B cell (primary cell): Measurements from ENCODE around the gene EHD3. TPM values are rescaled to one million over a fixed set of nuclear protein-coding genes. Genes with fewer than 3 reads are reported as not detected.

Experiments used
- ATAC-seq: fragments of 200-7000 bp; cut with Tn5 transposase; one replicate; pipeline ENCODE4 v1.10.0; 2021; ENCODE audit warnings: low read depth, mild to moderate bottlenecking, moderate number of reproducible peaks, moderate library complexity
- CTCF ChIA-PET: fragments of 350-600 bp; sonication (Branson Sonifier 250); formaldehyde crosslinking; loops from one replicate; lab custom pipeline; 2021; ENCODE audit warnings: antibody characterized with exemption, inconsistent platforms; lab: Charles Lee
- POLR2A ChIA-PET: fragments of 350-600 bp; sonication (Branson Sonifier 250); formaldehyde crosslinking; loops from one replicate; lab custom pipeline; 2021; ENCODE audit warnings: antibody characterized with exemption; lab: Charles Lee
- DNase-seq: peaks from one replicate; pipeline ENCODE4 v3.0.0; 2013
- H2AFZ ChIP-seq: 2 replicates; pipeline ENCODE4 v1.6.1; 2012; ENCODE audit warnings: mild to moderate bottlenecking, low read depth, low read length; ENCODE audit not compliant: insufficient read depth, poor library complexity, severe bottlenecking
- H3K27ac ChIP-seq, 2 donors: 1 replicate in 1 of 2; 2 replicates in 1 of 2; pipeline ENCODE4 v1.5.1; 2012 to 2013; ENCODE audit warnings: low read length in 2 of 2, mild to moderate bottlenecking in 2 of 2, moderate library complexity in 1 of 2
- H3K27me3 ChIP-seq, 4 experiments: fragments of 200-600 bp in 1 of 4; sonication (generic) in 1 of 4; replicated peaks in 1 of 4; 1 replicate in 2 of 4; 2 replicates in 2 of 4; pipeline versions ENCODE4 v1.6.1 to v1.7.0; 2013 to 2016; ENCODE audit warnings: low read length in 3 of 4, mild to moderate bottlenecking in 2 of 4, mixed read lengths in 1 of 4, moderate library complexity in 1 of 4; ENCODE audit not compliant: insufficient read depth in 4 of 4, control insufficient read depth in 3 of 4; ENCODE audit errors: control extremely low read depth in 1 of 4
- H3K36me3 ChIP-seq, 2 experiments: replicated peaks in 1 of 2; 1 replicate in 1 of 2; 2 replicates in 1 of 2; pipeline versions ENCODE4 v1.6.1 to v1.7.1; 2013; ENCODE audit warnings: low read length in 1 of 2; ENCODE audit not compliant: insufficient read depth in 2 of 2, control insufficient read depth in 1 of 2; ENCODE audit errors: control extremely low read depth in 1 of 2, extremely low read depth in 1 of 2
- H3K4me1 ChIP-seq, 2 donors: fragments of 200-600 bp in 1 of 2; sonication (generic) in 1 of 2; 1 replicate in 1 of 2; 2 replicates in 1 of 2; pipeline versions ENCODE4 v1.5.1 to v1.6.1; 2013 to 2017; ENCODE audit warnings: low read length in 2 of 2; ENCODE audit not compliant: control insufficient read depth in 2 of 2, insufficient read depth in 2 of 2
- H3K4me2 ChIP-seq: replicated peaks from 2 replicates; pipeline ENCODE3; 2012; ENCODE audit warnings: mild to moderate bottlenecking, low read depth, low read length; ENCODE audit not compliant: poor library complexity, severe bottlenecking
- H3K4me3 ChIP-seq, 5 experiments: fragments of 200-600 bp in 1 of 5; sonication (generic) in 1 of 5; 1 replicate in 3 of 5; 2 replicates in 2 of 5; pipeline versions ENCODE4 v1.5.1 to v1.7.0; 2011 to 2016; ENCODE audit warnings: low read length in 4 of 5, mild to moderate bottlenecking in 4 of 5, low read depth in 2 of 5, control low read depth in 1 of 5, moderate library complexity in 1 of 5; ENCODE audit not compliant: insufficient read depth in 1 of 5; ENCODE audit errors: control extremely low read depth in 1 of 5, extremely low read depth in 1 of 5
- H3K79me2 ChIP-seq: fragments of 200-600 bp; sonication (generic); one replicate; pipeline ENCODE4 v1.6.0; 2016; ENCODE audit warnings: low read length; ENCODE audit not compliant: control insufficient read depth, insufficient read depth
- H3K9ac ChIP-seq: fragments of 200-600 bp; sonication (generic); 2 replicates; pipeline ENCODE4 v1.6.1; 2017; ENCODE audit warnings: mild to moderate bottlenecking, low read length, moderate library complexity
- H3K9me3 ChIP-seq, 3 donors: one replicate each; pipeline versions ENCODE4 v1.6.1 to v1.7.1; 2013; ENCODE audit warnings: low read length in 2 of 3; ENCODE audit not compliant: control insufficient read depth in 2 of 3, insufficient read depth in 1 of 3; ENCODE audit errors: control extremely low read depth in 1 of 3
- H4K20me1 ChIP-seq: 2 replicates; pipeline ENCODE4 v1.6.0; 2012; ENCODE audit warnings: mild to moderate bottlenecking, low read length; ENCODE audit not compliant: insufficient read depth, control insufficient read depth, poor library complexity, severe bottlenecking
- H3K27ac Mint-ChIP-seq: one replicate; pipeline ENCODE4 v1.8.0; 2021; ENCODE audit warnings: mixed read lengths
- H3K27me3 Mint-ChIP-seq: one replicate; pipeline ENCODE4 v1.8.0; 2021; ENCODE audit warnings: mixed read lengths
- H3K4me1 Mint-ChIP-seq: one replicate; pipeline ENCODE4 v1.8.0; 2021; ENCODE audit warnings: mixed read lengths
- H3K4me3 Mint-ChIP-seq: one replicate; pipeline ENCODE4 v1.8.0; 2021; ENCODE audit warnings: mixed read lengths
- H3K9me3 Mint-ChIP-seq: one replicate; pipeline ENCODE4 v1.8.0; 2022; ENCODE audit warnings: mixed read lengths; ENCODE audit not compliant: insufficient read depth
- CTCF ChIP-seq: fragments of 200-600 bp; IDR thresholded peaks from one replicate; pipeline ENCODE4 v1.8.0; 2022; ENCODE audit warnings: antibody characterized with exemption, mild to moderate bottlenecking
- EZH2 ChIP-seq: IDR thresholded peaks from 2 replicates; pipeline ENCODE4 v1.6.1; 2012; ENCODE audit warnings: borderline replicate concordance, low read depth, mild to moderate bottlenecking, moderate library complexity, low read length; ENCODE audit not compliant: insufficient read depth, poor library complexity, severe bottlenecking
- WGBS: methylation state at CpG from one replicate; pipeline ENCODE4 v1.1.5; 2013; ENCODE audit warnings: missing lambda C conversion rate; ENCODE audit not compliant: insufficient coverage; 5-methylcytosine and 5-hydroxymethylcytosine counted together
- intact Hi-C: fragments of 100-400 bp; cut with micrococcal nuclease; formaldehyde crosslinking; loops from one replicate; pipeline ENCODE4 v1.10.0; 2022
- polyA plus RNA-seq: library from polyadenylated mRNA; depleted of rRNA; stranded (reverse); fragments of >200 nt; gene quantifications from 2 replicates; pipeline ENCODE4 v1.2.3, GENCODE V29; 2012
- total RNA-seq, 2 donors: library from RNA; stranded (reverse); fragments of 120-200 nt in 1 of 2; gene quantifications; 1 replicate in 1 of 2; 2 replicates in 1 of 2; pipeline versions ENCODE4 v1.2.3 to v1.2.4, GENCODE V29; 2013 to 2022

The EHD3 gene
- total and polyA plus RNA-seq, 2 donors (not counting 1 experiment from before 2014, with no cell fraction given): 19.0 to 60.5 TPM

DNA sequence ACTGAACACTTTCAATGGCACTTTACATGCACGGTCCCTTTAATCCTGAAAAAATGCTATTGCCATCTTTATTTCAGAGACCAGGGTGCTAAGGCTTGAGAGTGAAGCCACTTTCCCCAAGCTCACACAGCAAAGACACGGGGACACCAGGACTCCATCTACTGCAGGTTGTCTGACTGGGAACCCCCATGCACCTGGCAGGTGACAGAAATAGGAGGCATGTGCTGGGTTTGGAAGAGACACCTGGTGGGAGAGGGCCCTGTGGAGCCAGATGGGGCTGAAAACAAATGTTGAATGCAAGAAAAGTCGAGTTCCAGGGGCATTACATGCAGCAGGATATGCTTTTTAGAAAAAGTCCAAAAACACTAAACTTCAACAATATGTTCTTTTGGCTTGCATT lies 5.2 kb upstream of the EHD3 start:
- no peak overlapping the region for H3K27ac Mint-ChIP-seq
- 100% methylated on average over 1 of the region's 3 CpGs for WGBS

GRCh38 chr2:31230751-31231150 lies 3.2 kb upstream of the EHD3 start:
- Mint-ChIP-seq H3K27ac (no peak overlapping the region), H3K27me3 (no peaks in the 10 kb centered on the region), H3K4me1 (peaks cover 37% of the 10 kb centered on the region), H3K4me3 (no peak overlapping the region), H3K9me3 (no peaks in the 10 kb centered on the region)
- Histone ChIP-seq H4K20me1 (no peaks in the 10 kb centered on the region), H3K9ac (no peak overlapping the region), H3K4me3 (no peak overlapping the region), H3K27me3 (no peaks in the 10 kb centered on the region), H2AFZ (no peak overlapping the region), H3K27ac (no peak overlapping the region), H3K4me1 (peaks cover 24 to 28% of the 10 kb centered on the region in 2 donors), H3K36me3 (no peaks in the 10 kb centered on the region), H3K9me3 (no peaks in the 10 kb centered on the region), H3K4me2 (no peak overlapping the region), H3K79me2 (peaks cover 9% of the 10 kb centered on the region)
- TF ChIP-seq CTCF (no peak), EZH2 (no peak)
- CTCF ChIA-PET: interaction anchor here (1.0 kb wide), 1 partner anchor 100 kb away, joined by 4 read pairs; no protein-coding TSS in a partner anchor
- DNase-seq (no peak), ATAC-seq (no peak)
- WGBS: no CpG with 5 or more reads among the region's 3 CpGs
- POLR2A ChIA-PET: no interaction called here
- intact Hi-C loops: loop anchor here (5.0 kb wide), 2 partner anchors 58 to 998 kb away; partner anchors contain the start of gene LBH

More for the DNA sequence above, 5.2 kb upstream of the EHD3 start:
- ATAC-seq (no peak), DNase-seq (no peak)
- Histone ChIP-seq H3K9ac (no peak overlapping the region), H3K4me2 (no peak overlapping the region), H3K4me3 (no peak overlapping the region), H3K9me3 (no peaks in the 10 kb centered on the region), H4K20me1 (no peaks in the 10 kb centered on the region), H3K27me3 (no peaks in the 10 kb centered on the region), H3K79me2 (peaks cover 8% of the 10 kb centered on the region), H3K36me3 (no peaks in the 10 kb centered on the region), H3K27ac (no peak overlapping the region), H3K4me1 (peaks cover 12 to 14% of the 10 kb centered on the region in 2 donors), H2AFZ (no peak overlapping the region)
- ChIA-PET POLR2A (no interaction called here), CTCF (interaction anchor here (1.2 kb wide), 1 partner anchor 23 kb away, joined by 4 read pairs; no protein-coding TSS in a partner anchor)
- Mint-ChIP-seq H3K4me3 (no peak overlapping the region), H3K9me3 (no peaks in the 10 kb centered on the region), H3K4me1 (peaks cover 28% of the 10 kb centered on the region), H3K27me3 (no peaks in the 10 kb centered on the region)
- intact Hi-C loops: no loop called here
- no peak for TF ChIP-seq EZH2
- TF ChIP-seq CTCF: no peak
